ENCODE measurements around the gene FUT3. TPM values are rescaled to one million over a fixed set of nuclear protein-coding genes. Genes with fewer than 3 reads are reported as not detected.

FUT3 gene
- total RNA-seq, 1 experiment from 2014 or later: 0.51 TPM

DNA sequence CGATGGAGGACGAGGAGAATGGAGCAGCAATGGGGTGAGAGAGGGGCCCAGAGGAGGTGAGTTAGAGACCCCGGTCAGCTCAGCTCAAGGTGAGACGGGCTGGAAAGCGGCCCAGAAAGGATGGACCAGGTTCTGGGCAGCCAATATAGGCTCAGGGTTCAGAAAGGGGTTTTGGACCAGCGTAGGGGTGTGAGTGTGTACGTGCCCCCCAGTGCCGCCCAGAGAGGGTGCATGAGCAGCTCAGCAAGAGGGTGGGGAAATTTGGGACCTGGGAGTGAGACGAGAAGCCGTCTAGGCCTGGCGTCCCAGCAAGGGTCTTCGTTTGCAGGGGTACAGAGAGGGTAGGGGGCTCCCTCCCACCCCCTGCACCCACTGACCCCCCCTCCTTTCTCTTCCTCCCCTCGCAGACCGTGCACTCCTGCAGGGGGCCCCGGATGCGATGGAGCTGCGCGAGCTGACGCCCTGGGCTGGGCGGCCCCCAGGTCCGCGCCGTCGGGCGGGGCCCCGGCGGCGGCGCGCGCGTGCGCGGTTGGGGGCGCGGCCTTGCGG is 23.8 kb downstream of the FUT3 start:
- ChIA-PET CTCF (interaction anchor here (0.6 to 2.3 kb wide), 2 partner anchors 23 to 42 kb away, joined by 3 to 12 read pairs; no protein-coding TSS in a partner anchor), POLR2A (interaction anchor here (0.9 to 2.8 kb wide), 5 partner anchors 37 to 76 kb away, joined by 3 to 32 read pairs (median 5); partner anchors contain the start of genes DUS3L, NDUFA11 and VMAC)
- peak overlapping the region; percentile 75 for H3K4me3 Mint-ChIP-seq (ENCODE audit: unreplicated experiment)
- intact Hi-C loops (cut with micrococcal nuclease): no loop called here
- DNase-seq (ENCODE audit: unreplicated experiment): no peak
- no peaks in the 10 kb centered on the region for H3K36me3 Mint-ChIP-seq (ENCODE audit: insufficient read depth, unreplicated experiment)
- H3K27ac Mint-ChIP-seq (ENCODE audit: low read depth, unreplicated experiment): no peak overlapping the region
- TF ChIP-seq, protein P1, sequence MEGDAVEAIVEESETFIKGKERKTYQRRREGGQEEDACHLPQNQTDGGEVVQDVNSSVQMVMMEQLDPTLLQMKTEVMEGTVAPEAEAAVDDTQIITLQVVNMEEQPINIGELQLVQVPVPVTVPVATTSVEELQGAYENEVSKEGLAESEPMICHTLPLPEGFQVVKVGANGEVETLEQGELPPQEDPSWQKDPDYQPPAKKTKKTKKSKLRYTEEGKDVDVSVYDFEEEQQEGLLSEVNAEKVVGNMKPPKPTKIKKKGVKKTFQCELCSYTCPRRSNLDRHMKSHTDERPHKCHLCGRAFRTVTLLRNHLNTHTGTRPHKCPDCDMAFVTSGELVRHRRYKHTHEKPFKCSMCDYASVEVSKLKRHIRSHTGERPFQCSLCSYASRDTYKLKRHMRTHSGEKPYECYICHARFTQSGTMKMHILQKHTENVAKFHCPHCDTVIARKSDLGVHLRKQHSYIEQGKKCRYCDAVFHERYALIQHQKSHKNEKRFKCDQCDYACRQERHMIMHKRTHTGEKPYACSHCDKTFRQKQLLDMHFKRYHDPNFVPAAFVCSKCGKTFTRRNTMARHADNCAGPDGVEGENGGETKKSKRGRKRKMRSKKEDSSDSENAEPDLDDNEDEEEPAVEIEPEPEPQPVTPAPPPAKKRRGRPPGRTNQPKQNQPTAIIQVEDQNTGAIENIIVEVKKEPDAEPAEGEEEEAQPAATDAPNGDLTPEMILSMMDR (IDR thresholded peaks at IDR 0.05; ENCODE audit: unreplicated experiment): no peak
- peaks cover 13% of the 10 kb centered on the region for H3K4me1 Mint-ChIP-seq (ENCODE audit: insufficient read depth, unreplicated experiment)
- no peaks in the 10 kb centered on the region for H3K9me3 Mint-ChIP-seq (ENCODE audit: unreplicated experiment)
- no TSS peak for BruUV-seq (replicated peaks)
- no peaks in the 10 kb centered on the region for H3K27me3 Mint-ChIP-seq (ENCODE audit: insufficient read depth, unreplicated experiment)

DNA sequence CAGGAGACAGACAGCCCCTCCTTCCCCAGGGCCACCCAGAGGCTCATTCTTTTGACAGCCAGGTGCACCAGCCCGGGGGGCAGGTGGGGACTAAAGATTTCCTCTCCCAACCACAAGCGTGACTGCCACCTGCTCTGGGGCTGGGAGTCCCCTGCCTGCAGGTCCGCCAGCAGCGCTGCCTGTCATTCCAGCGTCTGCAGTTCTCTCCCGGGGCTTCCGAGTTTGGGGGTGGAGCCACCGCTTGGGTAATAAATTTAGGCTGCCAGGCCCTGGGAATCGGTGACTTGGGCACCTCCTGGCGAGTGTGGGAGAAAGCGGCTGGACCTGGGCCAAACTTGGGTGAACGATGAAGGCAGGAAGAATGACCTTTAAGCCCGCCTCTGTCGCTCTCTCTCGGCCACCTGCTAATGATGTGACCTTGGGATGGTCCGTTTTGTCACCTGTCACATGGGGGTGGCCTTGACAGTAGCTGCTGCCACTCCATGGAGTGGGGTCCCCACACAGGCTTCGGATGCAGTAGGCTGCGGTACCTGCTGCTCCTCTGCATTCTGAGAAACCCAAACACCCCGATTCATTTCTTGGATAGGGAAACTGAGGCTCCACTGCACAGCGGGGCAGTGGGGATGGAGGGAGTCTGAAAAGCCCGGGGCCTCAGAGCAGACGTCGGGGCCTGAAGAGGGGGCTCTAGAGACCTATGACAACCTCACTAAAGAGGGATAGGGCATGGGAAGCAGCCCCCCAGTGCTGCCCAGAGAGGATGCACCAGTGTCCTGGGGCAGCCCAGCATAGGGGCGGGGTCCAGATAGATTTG is 24.5 kb downstream of the FUT3 start:
- peak; percentile 88 for DNase-seq (ENCODE audit: unreplicated experiment)
- Mint-ChIP-seq H3K9me3 (ENCODE audit: unreplicated experiment) (no peaks in the 10 kb centered on the region), H3K4me3 (ENCODE audit: unreplicated experiment) (peak overlapping the region; percentile 75), H3K4me1 (ENCODE audit: insufficient read depth, unreplicated experiment) (peaks cover 13% of the 10 kb centered on the region), H3K36me3 (ENCODE audit: insufficient read depth, unreplicated experiment) (no peaks in the 10 kb centered on the region), H3K27me3 (ENCODE audit: insufficient read depth, unreplicated experiment) (no peaks in the 10 kb centered on the region), H3K27ac (ENCODE audit: low read depth, unreplicated experiment) (no peak overlapping the region)
- TF ChIP-seq, protein P1 (IDR thresholded peaks at IDR 0.05; ENCODE audit: unreplicated experiment): peak; percentile 10
- intact Hi-C loops (cut with micrococcal nuclease): no loop called here
- ChIA-PET CTCF (interaction anchor here (0.6 to 2.3 kb wide), 2 partner anchors 23 to 42 kb away, joined by 3 to 12 read pairs; no protein-coding TSS in a partner anchor), POLR2A (interaction anchor here (2.0 kb wide), 1 partner anchor 36 kb away, joined by 6 read pairs; the partner anchor contains the start of gene DUS3L)
- no TSS peak for BruUV-seq (replicated peaks)

- H3K4me3 Mint-ChIP-seq (ENCODE audit: unreplicated experiment): no peak overlapping the region
- POLR2A ChIA-PET: interaction anchor here (0.6 kb wide), 1 partner anchor 35 kb away, joined by 3 read pairs; no protein-coding TSS in a partner anchor
- no peak for DNase-seq (ENCODE audit: unreplicated experiment)
- H3K27ac Mint-ChIP-seq (ENCODE audit: low read depth, unreplicated experiment): no peak overlapping the region
- CTCF ChIA-PET: interaction anchor here (0.5 to 5.6 kb wide), 5 partner anchors 15 to 54 kb away, joined by 3 to 45 read pairs (median 4); partner anchors contain the start of gene NRTN
- TF ChIP-seq, protein P1 (IDR thresholded peaks at IDR 0.05; ENCODE audit: unreplicated experiment): no peak
- intact Hi-C loops (cut with micrococcal nuclease): no loop called here
- H3K36me3 Mint-ChIP-seq (ENCODE audit: insufficient read depth, unreplicated experiment): no peaks in the 10 kb centered on the region
- BruUV-seq (replicated peaks): no TSS peak
- H3K4me1 Mint-ChIP-seq (ENCODE audit: insufficient read depth, unreplicated experiment): peaks cover 13% of the 10 kb centered on the region
- peaks cover 9% of the 10 kb centered on the region for H3K27me3 Mint-ChIP-seq (ENCODE audit: insufficient read depth, unreplicated experiment)
- H3K9me3 Mint-ChIP-seq (ENCODE audit: unreplicated experiment): no peaks in the 10 kb centered on the region
These were observed 26.1 kb downstream of the FUT3 start for GRCh38 chr19:5825178-5825577.

GRCh38 chr19:5824751-5825150 is 26.5 kb downstream of the FUT3 start:
- CTCF ChIA-PET: interaction anchor here (0.5 to 5.6 kb wide), 6 partner anchors 15 to 155 kb away, joined by 3 to 45 read pairs (median 4); partner anchors contain the start of gene NRTN
- Mint-ChIP-seq H3K27ac (ENCODE audit: low read depth, unreplicated experiment) (no peak overlapping the region), H3K36me3 (ENCODE audit: insufficient read depth, unreplicated experiment) (no peaks in the 10 kb centered on the region), H3K27me3 (ENCODE audit: insufficient read depth, unreplicated experiment) (peaks cover 9% of the 10 kb centered on the region), H3K9me3 (ENCODE audit: unreplicated experiment) (no peaks in the 10 kb centered on the region), H3K4me3 (ENCODE audit: unreplicated experiment) (no peak overlapping the region), H3K4me1 (ENCODE audit: insufficient read depth, unreplicated experiment) (peaks cover 13% of the 10 kb centered on the region)
- POLR2A ChIA-PET: interaction anchor here (0.6 kb wide), 1 partner anchor 34 kb away, joined by 3 read pairs; no protein-coding TSS in a partner anchor
- intact Hi-C loops (cut with micrococcal nuclease): no loop called here
- DNase-seq (ENCODE audit: unreplicated experiment): no peak
- TF ChIP-seq, protein P1 (IDR thresholded peaks at IDR 0.05; ENCODE audit: unreplicated experiment): no peak
- BruUV-seq (replicated peaks): no TSS peak

All from MCF 10A (cell line).